Mesothelial cell of epicardium (in vitro differentiated cells): ENCODE measurements around the gene RER1. TPM values are rescaled to one million over a fixed set of nuclear protein-coding genes. Genes with fewer than 3 reads are reported as not detected.

Experiments used
- DNase-seq, 2 experiments: peaks; one replicate each; pipeline ENCODE4 v3.0.0; 2021; ENCODE audit warnings: low spot score in 2 of 2; ENCODE audit not compliant: unreplicated experiment in 2 of 2
- H3K27ac Mint-ChIP-seq: 2 replicates; pipeline ENCODE4 v1.8.0; 2021; ENCODE audit warnings: mixed read lengths
- H3K27me3 Mint-ChIP-seq: 2 replicates; pipeline ENCODE4 v1.8.0; 2021; ENCODE audit warnings: low read depth, mixed read lengths
- H3K36me3 Mint-ChIP-seq: 2 replicates; pipeline ENCODE4 v1.8.0; 2021; ENCODE audit warnings: mixed read lengths
- H3K4me1 Mint-ChIP-seq: 2 replicates; pipeline ENCODE4 v1.8.0; 2021; ENCODE audit warnings: mixed read lengths
- H3K4me3 Mint-ChIP-seq: 2 replicates; pipeline ENCODE4 v1.8.0; 2021; ENCODE audit warnings: mild to moderate bottlenecking, moderate library complexity, mixed read lengths
- H3K9me3 Mint-ChIP-seq: 2 replicates; pipeline ENCODE4 v1.8.0; 2021; ENCODE audit warnings: mixed read lengths
- total RNA-seq: library from RNA; stranded (reverse); gene quantifications from 3 replicates; pipeline ENCODE4 v1.2.1, GENCODE V29; 2021
- TF ChIP-seq, protein P1 (sequence below): fragments of 200-600 bp; sonication (generic); IDR thresholded peaks from one replicate; pipeline ENCODE4 v1.5.0; 2021; ENCODE audit warnings: antibody characterized with exemption; ENCODE audit not compliant: unreplicated experiment

The RER1 gene
- total RNA-seq, 1 donor from 2014 or later, result 95.1 TPM

GRCh38 chr1:2385606-2386280 lies 5.9 kb upstream of the RER1 start:
- H3K27me3 Mint-ChIP-seq, result no peaks in the 10 kb centered on the region
- TF ChIP-seq, protein P1, sequence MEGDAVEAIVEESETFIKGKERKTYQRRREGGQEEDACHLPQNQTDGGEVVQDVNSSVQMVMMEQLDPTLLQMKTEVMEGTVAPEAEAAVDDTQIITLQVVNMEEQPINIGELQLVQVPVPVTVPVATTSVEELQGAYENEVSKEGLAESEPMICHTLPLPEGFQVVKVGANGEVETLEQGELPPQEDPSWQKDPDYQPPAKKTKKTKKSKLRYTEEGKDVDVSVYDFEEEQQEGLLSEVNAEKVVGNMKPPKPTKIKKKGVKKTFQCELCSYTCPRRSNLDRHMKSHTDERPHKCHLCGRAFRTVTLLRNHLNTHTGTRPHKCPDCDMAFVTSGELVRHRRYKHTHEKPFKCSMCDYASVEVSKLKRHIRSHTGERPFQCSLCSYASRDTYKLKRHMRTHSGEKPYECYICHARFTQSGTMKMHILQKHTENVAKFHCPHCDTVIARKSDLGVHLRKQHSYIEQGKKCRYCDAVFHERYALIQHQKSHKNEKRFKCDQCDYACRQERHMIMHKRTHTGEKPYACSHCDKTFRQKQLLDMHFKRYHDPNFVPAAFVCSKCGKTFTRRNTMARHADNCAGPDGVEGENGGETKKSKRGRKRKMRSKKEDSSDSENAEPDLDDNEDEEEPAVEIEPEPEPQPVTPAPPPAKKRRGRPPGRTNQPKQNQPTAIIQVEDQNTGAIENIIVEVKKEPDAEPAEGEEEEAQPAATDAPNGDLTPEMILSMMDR, result no peak

GRCh38 chr1:2386636-2387611 lies 4.7 kb upstream of the RER1 start:
- H3K4me1 Mint-ChIP-seq, result peaks cover 11% of the 10 kb centered on the region

More at GRCh38 chr1:2385606-2386280, 5.9 kb upstream of the RER1 start:
- DNase-seq, result no peak
- peaks cover 9% of the 10 kb centered on the region for H3K4me1 Mint-ChIP-seq
- H3K9me3 Mint-ChIP-seq, result no peaks in the 10 kb centered on the region
- no peak overlapping the region for H3K4me3 Mint-ChIP-seq
- H3K36me3 Mint-ChIP-seq, result no peaks in the 10 kb centered on the region
- H3K27ac Mint-ChIP-seq, result no peak overlapping the region

GRCh38 chr1:2388004-2388913 lies 3.4 kb upstream of the RER1 start:
- DNase-seq, result no peak
- Mint-ChIP-seq H3K4me1 (peaks cover 21% of the 10 kb centered on the region), H3K27ac (no peak overlapping the region), H3K27me3 (no peaks in the 10 kb centered on the region), H3K4me3 (no peak overlapping the region), H3K36me3 (peaks cover 5% of the 10 kb centered on the region), H3K9me3 (no peaks in the 10 kb centered on the region)
- TF ChIP-seq, protein P1, result no peak

More at GRCh38 chr1:2386636-2387611, 4.7 kb upstream of the RER1 start:
- peak in 1 of 2 experiments; percentile 1 for DNase-seq
- no peaks in the 10 kb centered on the region for H3K9me3 Mint-ChIP-seq
- TF ChIP-seq, protein P1, result no peak
- no peaks in the 10 kb centered on the region for H3K36me3 Mint-ChIP-seq
- H3K4me3 Mint-ChIP-seq, result no peak overlapping the region
- no peak overlapping the region for H3K27ac Mint-ChIP-seq
- H3K27me3 Mint-ChIP-seq, result no peaks in the 10 kb centered on the region

DNA sequence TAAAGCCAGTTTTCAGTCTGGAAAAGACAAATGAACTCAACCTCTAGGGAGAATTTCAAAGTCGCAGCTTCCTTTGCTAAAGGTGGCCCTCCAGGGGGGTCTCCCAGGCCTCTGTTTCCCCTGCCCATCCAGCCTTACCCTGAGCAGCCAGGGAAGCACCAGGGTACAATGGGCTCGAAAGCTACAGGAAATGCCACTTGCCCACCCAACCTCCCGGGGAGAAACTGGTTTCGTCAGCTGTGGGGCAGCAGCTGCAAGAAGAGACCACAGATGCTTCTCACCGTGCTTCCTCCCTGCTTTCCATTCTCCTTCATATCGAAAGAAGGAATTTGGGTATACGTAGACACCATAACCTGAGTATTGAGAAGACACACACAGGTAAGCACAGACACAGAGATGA lies 2.0 kb upstream of the RER1 start:
- peaks cover 22% of the 10 kb centered on the region for H3K4me1 Mint-ChIP-seq
- TF ChIP-seq, protein P1, result no peak
- H3K4me3 Mint-ChIP-seq, result peak overlapping the region; percentile 74
- H3K27me3 Mint-ChIP-seq, result no peaks in the 10 kb centered on the region
- no peaks in the 10 kb centered on the region for H3K9me3 Mint-ChIP-seq
- DNase-seq, result no peak
- H3K36me3 Mint-ChIP-seq, result peaks cover 7% of the 10 kb centered on the region
- H3K27ac Mint-ChIP-seq, result no peak overlapping the region

DNA sequence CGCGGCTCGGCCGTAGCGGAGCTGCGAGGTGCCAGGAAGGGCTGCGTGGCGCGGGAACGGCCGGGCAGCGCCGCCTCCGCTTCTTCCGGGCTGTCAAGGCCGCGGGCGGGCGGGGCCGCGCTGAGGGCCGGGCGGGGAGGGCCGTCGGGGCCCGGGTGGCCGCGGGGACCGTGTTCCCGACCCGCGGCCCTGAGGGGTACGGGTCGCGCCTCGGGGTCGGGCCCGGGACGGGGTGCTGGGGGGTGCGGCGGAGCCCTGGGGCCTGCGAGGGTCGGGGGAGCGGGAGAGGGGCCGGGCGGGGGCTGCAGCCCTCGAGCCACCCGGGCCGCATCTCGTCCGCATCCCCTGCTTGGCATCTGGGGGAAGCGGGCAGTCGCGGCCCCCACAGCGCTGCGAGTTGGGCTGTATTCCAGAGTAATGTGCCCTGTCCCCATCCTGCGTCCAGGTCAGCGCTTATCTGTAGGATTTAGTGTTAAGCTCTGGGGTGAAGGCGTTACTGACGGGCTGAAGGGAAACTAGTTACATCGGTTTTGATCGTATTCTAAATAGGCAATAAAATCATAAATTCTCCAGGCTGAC lies 379 bp downstream of the RER1 start:
- peak overlapping the region; percentile 80 for H3K27ac Mint-ChIP-seq
- peaks cover 15% of the 10 kb centered on the region for H3K36me3 Mint-ChIP-seq
- TF ChIP-seq, protein P1, result no peak
- no peaks in the 10 kb centered on the region for H3K27me3 Mint-ChIP-seq
- DNase-seq, result no peak
- H3K4me1 Mint-ChIP-seq, result peaks cover 22% of the 10 kb centered on the region
- H3K9me3 Mint-ChIP-seq, result no peaks in the 10 kb centered on the region
- peak overlapping the region; percentile 84 for H3K4me3 Mint-ChIP-seq
